Osteocyte (in vitro differentiated cells): ENCODE results near the gene FASTK. TPM values are rescaled to one million over a fixed set of nuclear protein-coding genes. Genes with fewer than 3 reads are reported as not detected.

Experiments used
- DNase-seq: peaks from one replicate; pipeline ENCODE4 v3.0.0; 2021; ENCODE audit warnings: mixed read lengths; ENCODE audit not compliant: unreplicated experiment; ENCODE audit errors: extremely low spot score
- H3K27ac Mint-ChIP-seq: one replicate; pipeline ENCODE4 v1.8.0; 2021; ENCODE audit warnings: mild to moderate bottlenecking, mixed read lengths; ENCODE audit not compliant: unreplicated experiment
- H3K27me3 Mint-ChIP-seq: one replicate; pipeline ENCODE4 v1.8.0; 2021; ENCODE audit warnings: mixed read lengths; ENCODE audit not compliant: unreplicated experiment
- H3K36me3 Mint-ChIP-seq: one replicate; pipeline ENCODE4 v1.8.0; 2021; ENCODE audit warnings: mixed read lengths; ENCODE audit not compliant: unreplicated experiment
- H3K4me1 Mint-ChIP-seq: one replicate; pipeline ENCODE4 v1.8.0; 2021; ENCODE audit warnings: mixed read lengths; ENCODE audit not compliant: unreplicated experiment
- H3K4me3 Mint-ChIP-seq: one replicate; pipeline ENCODE4 v1.8.0; 2021; ENCODE audit warnings: mild to moderate bottlenecking, moderate library complexity, mixed read lengths; ENCODE audit not compliant: unreplicated experiment
- H3K9me3 Mint-ChIP-seq: one replicate; pipeline ENCODE4 v1.8.0; 2021; ENCODE audit warnings: mixed read lengths; ENCODE audit not compliant: unreplicated experiment
- CTCF ChIP-seq: fragments of 200-600 bp; sonication (generic); IDR thresholded peaks from 2 replicates; pipeline ENCODE4 v1.5.0; 2021; ENCODE audit warnings: antibody characterized with exemption, mild to moderate bottlenecking, moderate library complexity
- total RNA-seq: library from RNA; stranded (reverse); gene quantifications from 2 replicates; pipeline ENCODE4 v1.2.1, GENCODE V29; 2021

Gene FASTK
- total RNA-seq, 1 donor from 2014 or later = 104 TPM

- Mint-ChIP-seq H3K9me3 (no peaks in the 10 kb centered on the region), H3K27me3 (no peaks in the 10 kb centered on the region), H3K27ac (peak overlapping the region; percentile 97), H3K4me1 (peaks cover 47% of the 10 kb centered on the region), H3K36me3 (peaks cover 7% of the 10 kb centered on the region), H3K4me3 (no peak overlapping the region)
- no peak for TF ChIP-seq CTCF
- DNase-seq = no peak
Observed at GRCh38 chr7:151091003-151091402, 10.4 kb upstream of the FASTK start.

- Mint-ChIP-seq H3K36me3 (peaks cover 7% of the 10 kb centered on the region), H3K27ac (peak overlapping the region; percentile 97), H3K4me1 (peaks cover 50% of the 10 kb centered on the region), H3K27me3 (no peaks in the 10 kb centered on the region), H3K9me3 (no peaks in the 10 kb centered on the region), H3K4me3 (peak overlapping the region; percentile 84)
- no peak for DNase-seq
- TF ChIP-seq CTCF = no peak
Observed at GRCh38 chr7:151089893-151090730, 9.5 kb upstream of the FASTK start.

GRCh38 chr7:151088856-151089699 lies 8.5 kb upstream of the FASTK start:
- H3K4me1 Mint-ChIP-seq = peaks cover 50% of the 10 kb centered on the region
- no peaks in the 10 kb centered on the region for H3K9me3 Mint-ChIP-seq
- H3K27me3 Mint-ChIP-seq = no peaks in the 10 kb centered on the region
- peak overlapping the region; percentile 84 for H3K4me3 Mint-ChIP-seq
- TF ChIP-seq CTCF = no peak
- H3K36me3 Mint-ChIP-seq = peaks cover 7% of the 10 kb centered on the region
- peak overlapping the region; percentile 97 for H3K27ac Mint-ChIP-seq
- DNase-seq = no peak

GRCh38 chr7:151088019-151088855 lies 7.6 kb upstream of the FASTK start:
- Mint-ChIP-seq H3K9me3 (no peaks in the 10 kb centered on the region), H3K4me1 (peaks cover 52% of the 10 kb centered on the region), H3K27me3 (no peaks in the 10 kb centered on the region), H3K27ac (peak overlapping the region; percentile 97), H3K36me3 (peaks cover 3% of the 10 kb centered on the region), H3K4me3 (peak overlapping the region; percentile 84)
- DNase-seq = no peak
- no peak for TF ChIP-seq CTCF
